KMS-11 (cell line): ENCODE measurements around the gene GCNA.

Experiments
- H2AFZ ChIP-seq: fragments of 200-600 bp; sonication (generic); 2 replicates; pipeline ENCODE4 v1.6.1; 2016; ENCODE audit warnings: antibody characterized with exemption, mixed run types, low read depth
- H3K27ac ChIP-seq: fragments of 200-600 bp; sonication (generic); 2 replicates; pipeline ENCODE4 v1.6.1; 2016; ENCODE audit warnings: mild to moderate bottlenecking, mixed run types
- H3K27me3 ChIP-seq: fragments of 200-600 bp; sonication (generic); 2 replicates; pipeline ENCODE4 v1.6.1; 2017; ENCODE audit warnings: mild to moderate bottlenecking, low read depth, mixed run types, moderate library complexity; ENCODE audit not compliant: insufficient read depth
- H3K36me3 ChIP-seq: fragments of 200-600 bp; sonication (generic); 2 replicates; pipeline ENCODE4 v1.6.1; 2017; ENCODE audit warnings: mild to moderate bottlenecking, mixed run types; ENCODE audit not compliant: insufficient read depth
- H3K4me1 ChIP-seq: fragments of 200-600 bp; sonication (generic); 2 replicates; pipeline ENCODE4 v1.6.1; 2016; ENCODE audit warnings: mild to moderate bottlenecking, low read depth, mixed run types; ENCODE audit not compliant: poor library complexity, severe bottlenecking
- H3K4me2 ChIP-seq: fragments of 200-600 bp; sonication (generic); 2 replicates; pipeline ENCODE4 v1.7.0; 2016; ENCODE audit warnings: mild to moderate bottlenecking, mixed run types
- H3K4me3 ChIP-seq: fragments of 200-600 bp; sonication (generic); IDR thresholded peaks from 2 replicates; pipeline ENCODE4 v1.6.1; 2017; ENCODE audit warnings: low read depth, low read length, mixed read lengths; ENCODE audit not compliant: insufficient read depth
- H3K79me2 ChIP-seq: fragments of 200-600 bp; sonication (generic); 2 replicates; pipeline ENCODE4 v1.6.1; 2016; ENCODE audit warnings: low read depth, mixed run types; ENCODE audit not compliant: insufficient read depth
- H3K9ac ChIP-seq: fragments of 200-600 bp; sonication (generic); 2 replicates; pipeline ENCODE4 v1.6.1; 2016; ENCODE audit warnings: mild to moderate bottlenecking, mixed run types
- H4K20me1 ChIP-seq: fragments of 200-600 bp; sonication (generic); 2 replicates; pipeline ENCODE4 v1.6.1; 2016; ENCODE audit warnings: mild to moderate bottlenecking, mixed run types; ENCODE audit not compliant: insufficient read depth
- TF ChIP-seq, protein P1 (sequence below): fragments of 200-600 bp; sonication (generic); conservative IDR thresholded peaks from 2 replicates; pipeline ENCODE4 v1.6.1; 2017; ENCODE audit warnings: low read depth, mild to moderate bottlenecking, antibody characterized with exemption, low read length, moderate library complexity, mixed read lengths

The GCNA gene, protein sequence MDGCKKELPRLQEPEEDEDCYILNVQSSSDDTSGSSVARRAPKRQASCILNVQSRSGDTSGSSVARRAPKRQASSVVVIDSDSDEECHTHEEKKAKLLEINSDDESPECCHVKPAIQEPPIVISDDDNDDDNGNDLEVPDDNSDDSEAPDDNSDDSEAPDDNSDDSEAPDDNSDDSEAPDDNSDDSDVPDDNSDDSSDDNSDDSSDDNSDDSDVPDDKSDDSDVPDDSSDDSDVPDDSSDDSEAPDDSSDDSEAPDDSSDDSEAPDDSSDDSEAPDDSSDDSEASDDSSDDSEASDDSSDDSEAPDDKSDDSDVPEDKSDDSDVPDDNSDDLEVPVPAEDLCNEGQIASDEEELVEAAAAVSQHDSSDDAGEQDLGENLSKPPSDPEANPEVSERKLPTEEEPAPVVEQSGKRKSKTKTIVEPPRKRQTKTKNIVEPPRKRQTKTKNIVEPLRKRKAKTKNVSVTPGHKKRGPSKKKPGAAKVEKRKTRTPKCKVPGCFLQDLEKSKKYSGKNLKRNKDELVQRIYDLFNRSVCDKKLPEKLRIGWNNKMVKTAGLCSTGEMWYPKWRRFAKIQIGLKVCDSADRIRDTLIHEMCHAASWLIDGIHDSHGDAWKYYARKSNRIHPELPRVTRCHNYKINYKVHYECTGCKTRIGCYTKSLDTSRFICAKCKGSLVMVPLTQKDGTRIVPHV

DNA sequence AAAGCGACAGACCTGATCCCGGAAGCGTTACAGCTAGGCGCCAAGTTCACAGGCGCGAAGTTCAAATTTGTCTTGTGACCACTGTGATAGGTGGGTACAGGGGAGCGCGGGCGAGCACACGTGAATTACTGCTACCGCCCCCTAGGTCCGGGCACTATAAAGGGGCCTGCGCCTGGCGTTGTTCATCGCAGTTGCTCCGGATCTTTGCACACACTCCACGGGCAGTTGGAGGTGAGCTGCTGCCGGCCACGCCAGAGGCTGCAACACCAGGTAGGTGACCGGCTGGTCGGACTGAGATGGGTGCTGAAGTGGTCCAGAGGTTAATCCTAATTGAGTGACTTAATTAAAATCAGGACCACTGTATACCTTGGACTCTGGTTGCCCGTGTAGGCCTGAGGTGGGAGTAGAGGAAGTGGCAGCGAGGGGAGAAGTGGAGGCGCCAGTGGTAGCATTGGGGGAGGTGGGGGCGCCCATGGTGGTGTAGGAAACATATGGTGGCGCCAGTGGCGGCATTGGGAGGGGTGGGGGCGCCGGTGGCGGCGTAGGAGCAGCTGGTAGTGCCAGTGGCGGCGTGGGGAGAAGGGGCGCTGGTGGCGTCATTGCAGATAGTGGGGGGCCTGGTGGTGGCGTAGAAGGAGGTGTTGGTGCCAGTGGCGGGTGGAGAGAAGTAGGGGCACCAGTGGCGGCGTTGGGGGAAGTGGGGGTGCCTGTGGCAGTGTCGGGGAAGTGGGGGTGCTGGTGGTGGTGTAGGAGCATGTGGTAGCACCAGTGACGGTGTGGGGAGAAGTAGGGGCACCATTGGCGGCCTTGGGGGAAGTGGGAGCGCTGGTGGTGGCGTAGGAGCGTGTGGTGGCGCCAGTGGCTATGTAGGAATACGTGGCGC is at the start of gene GCNA:
TSS of gene GCNA (plus strand) at position 185 of the 883 bp plus-strand sequence. CDS start 2,385 bp downstream, outside the sequence.
- Histone ChIP-seq H3K27me3 (no peaks in the 10 kb centered on the region), H3K79me2 (no peaks in the 10 kb centered on the region), H4K20me1 (no peaks in the 10 kb centered on the region), H3K4me1 (no peaks in the 10 kb centered on the region), H3K27ac (no peak within 1 kb of the TSS), H3K4me2 (no peak within 1 kb of the TSS), H3K9ac (no peak within 1 kb of the TSS), H2AFZ (no peak within 1 kb of the TSS), H3K36me3 (no peaks in the 10 kb centered on the region), H3K4me3 (no peak within 1 kb of the TSS)
- TF ChIP-seq, protein P1, sequence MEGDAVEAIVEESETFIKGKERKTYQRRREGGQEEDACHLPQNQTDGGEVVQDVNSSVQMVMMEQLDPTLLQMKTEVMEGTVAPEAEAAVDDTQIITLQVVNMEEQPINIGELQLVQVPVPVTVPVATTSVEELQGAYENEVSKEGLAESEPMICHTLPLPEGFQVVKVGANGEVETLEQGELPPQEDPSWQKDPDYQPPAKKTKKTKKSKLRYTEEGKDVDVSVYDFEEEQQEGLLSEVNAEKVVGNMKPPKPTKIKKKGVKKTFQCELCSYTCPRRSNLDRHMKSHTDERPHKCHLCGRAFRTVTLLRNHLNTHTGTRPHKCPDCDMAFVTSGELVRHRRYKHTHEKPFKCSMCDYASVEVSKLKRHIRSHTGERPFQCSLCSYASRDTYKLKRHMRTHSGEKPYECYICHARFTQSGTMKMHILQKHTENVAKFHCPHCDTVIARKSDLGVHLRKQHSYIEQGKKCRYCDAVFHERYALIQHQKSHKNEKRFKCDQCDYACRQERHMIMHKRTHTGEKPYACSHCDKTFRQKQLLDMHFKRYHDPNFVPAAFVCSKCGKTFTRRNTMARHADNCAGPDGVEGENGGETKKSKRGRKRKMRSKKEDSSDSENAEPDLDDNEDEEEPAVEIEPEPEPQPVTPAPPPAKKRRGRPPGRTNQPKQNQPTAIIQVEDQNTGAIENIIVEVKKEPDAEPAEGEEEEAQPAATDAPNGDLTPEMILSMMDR: no peak

DNA sequence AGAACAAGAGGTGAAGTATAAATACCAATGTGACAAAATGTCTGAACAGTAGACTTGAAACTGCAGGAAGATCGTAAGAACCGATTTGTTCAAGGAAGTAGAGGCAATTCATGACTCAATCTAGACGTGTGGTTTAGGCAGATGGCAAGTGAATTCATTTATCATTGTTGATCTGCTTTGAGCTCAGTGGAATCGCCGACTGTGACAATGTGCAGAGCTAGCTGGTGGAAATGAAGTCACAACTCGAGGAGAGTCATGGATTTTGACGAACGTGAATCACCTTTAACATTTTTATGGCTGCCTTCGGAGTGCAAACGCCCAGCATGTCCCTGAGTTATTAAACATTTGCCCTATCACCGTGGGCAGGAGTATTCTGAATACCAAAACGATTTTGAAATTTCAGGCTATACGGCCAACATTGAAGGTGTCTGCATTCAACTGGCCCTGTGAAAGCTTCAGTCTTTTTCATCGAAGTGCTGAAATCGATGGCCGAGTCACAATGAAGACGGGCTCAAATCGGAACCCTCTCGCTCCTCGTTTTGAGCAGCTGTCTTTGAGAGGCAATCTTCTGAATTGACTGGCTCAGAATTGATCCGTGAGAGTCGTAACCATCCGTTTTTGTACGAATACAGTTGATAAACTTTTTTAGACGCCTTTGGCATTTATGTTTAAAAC is 46.0 kb upstream of the GCNA start:
- TF ChIP-seq, protein P1: no peak
- peak overlapping the region; percentile 41 for H2AFZ ChIP-seq
- peak overlapping the region; percentile 89 for H3K27ac ChIP-seq
- H3K79me2 ChIP-seq: peaks cover 43% of the 10 kb centered on the region
- no peak overlapping the region for H3K4me3 ChIP-seq
- no peaks in the 10 kb centered on the region for H3K27me3 ChIP-seq
- peak overlapping the region; percentile 89 for H3K9ac ChIP-seq
- peaks cover 3% of the 10 kb centered on the region; the same call in 1 of the 2 replicates for H3K36me3 ChIP-seq
- H3K4me1 ChIP-seq: peaks cover 23% of the 10 kb centered on the region
- H4K20me1 ChIP-seq: peaks cover 18% of the 10 kb centered on the region
- H3K4me2 ChIP-seq: peak overlapping the region; percentile 58

DNA sequence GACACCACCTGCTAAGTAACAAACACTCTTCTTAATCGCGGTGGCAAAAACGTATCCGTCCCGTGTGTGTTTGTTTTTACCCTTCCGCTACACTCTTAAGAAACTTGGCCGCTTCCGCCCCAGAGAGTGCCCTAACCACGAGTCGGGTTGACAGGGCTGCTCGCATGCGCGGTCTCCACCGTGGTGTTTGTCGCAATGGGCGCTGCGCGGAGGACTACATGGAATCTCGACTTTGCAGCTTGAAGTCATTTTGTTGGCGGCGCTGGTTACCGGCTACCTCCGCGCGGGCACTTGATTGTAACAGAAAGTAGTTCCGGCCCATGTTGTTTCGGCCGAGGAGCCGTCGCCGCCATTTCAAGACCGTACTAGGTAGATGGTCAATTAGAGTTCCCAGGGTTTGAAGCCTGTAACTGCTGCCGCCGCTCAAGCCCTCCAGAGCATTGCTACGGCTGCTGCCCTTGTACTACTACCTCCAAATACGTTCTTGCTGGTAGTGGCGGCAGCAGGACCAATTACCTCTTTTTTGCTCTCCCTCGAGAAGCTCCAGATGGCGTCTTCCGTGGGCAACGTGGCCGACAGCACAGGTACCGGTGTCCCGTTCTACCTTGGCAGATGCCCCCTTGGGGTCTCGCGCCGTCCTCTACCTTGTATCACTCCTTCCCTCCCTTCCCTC is 45.3 kb upstream of the GCNA start, which contains the start of gene OGT:
TSS of gene OGT (plus strand) at position 352 of the 673 bp plus-strand sequence. CDS start at position 548, 196 bp downstream.
- Histone ChIP-seq H3K79me2 (peaks cover 50% of the 10 kb centered on the region), H3K27me3 (no peaks in the 10 kb centered on the region)
- TF ChIP-seq, protein P1: no peak

More for the DNA sequence above, 45.3 kb upstream of the GCNA start, which contains the start of gene OGT:
- H3K4me1 ChIP-seq: peaks cover 30% of the 10 kb centered on the region
- H3K9ac ChIP-seq: peak within 1 kb of the TSS; percentile 89
- peak within 1 kb of the TSS; percentile 99 for H3K4me2 ChIP-seq
- H3K4me3 ChIP-seq: no peak within 1 kb of the TSS
- peak within 1 kb of the TSS; percentile 89 for H3K27ac ChIP-seq
- peaks cover 25% of the 10 kb centered on the region for H4K20me1 ChIP-seq
- peaks cover 7% of the 10 kb centered on the region; the same call in 1 of the 2 replicates for H3K36me3 ChIP-seq
- H2AFZ ChIP-seq: peak within 1 kb of the TSS; percentile 41
